ENCODE data around the gene SSR2. TPM values are rescaled to one million over a fixed set of nuclear protein-coding genes. Genes with fewer than 3 reads are reported as not detected.
A peak's percentile ranks its signal among the peaks of the same experiment; 100 is the strongest.

The SSR2 gene
- total RNA-seq, 1 experiment from 2014 or later: 404 TPM

DNA sequence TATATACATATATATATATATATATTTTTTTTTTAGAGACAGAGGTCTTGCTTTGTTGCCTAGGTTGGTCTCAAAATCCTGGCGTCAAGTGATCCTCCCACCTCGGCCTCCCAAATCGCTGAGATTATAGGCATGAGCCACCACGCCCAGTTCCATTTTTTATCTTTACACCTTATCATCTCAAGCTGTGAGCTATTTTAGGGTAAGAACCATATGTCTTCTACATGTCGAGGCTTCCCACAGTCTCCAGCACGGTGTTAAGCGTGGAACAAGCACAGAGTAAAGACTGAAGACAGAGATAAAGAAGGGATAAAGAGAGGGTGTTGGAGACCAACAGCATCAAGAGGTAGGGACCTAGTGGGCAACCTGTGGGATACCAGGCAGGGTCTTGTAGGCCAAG is 56.6 kb downstream of the SSR2 start:
- DNase-seq (ENCODE audit: low read depth): no peak
- in situ Hi-C loops (cut with HindIII; ENCODE audit: low pct_unique_long_range_greater_than_20kb, low sequenced_read_pairs): no loop called here

DNA sequence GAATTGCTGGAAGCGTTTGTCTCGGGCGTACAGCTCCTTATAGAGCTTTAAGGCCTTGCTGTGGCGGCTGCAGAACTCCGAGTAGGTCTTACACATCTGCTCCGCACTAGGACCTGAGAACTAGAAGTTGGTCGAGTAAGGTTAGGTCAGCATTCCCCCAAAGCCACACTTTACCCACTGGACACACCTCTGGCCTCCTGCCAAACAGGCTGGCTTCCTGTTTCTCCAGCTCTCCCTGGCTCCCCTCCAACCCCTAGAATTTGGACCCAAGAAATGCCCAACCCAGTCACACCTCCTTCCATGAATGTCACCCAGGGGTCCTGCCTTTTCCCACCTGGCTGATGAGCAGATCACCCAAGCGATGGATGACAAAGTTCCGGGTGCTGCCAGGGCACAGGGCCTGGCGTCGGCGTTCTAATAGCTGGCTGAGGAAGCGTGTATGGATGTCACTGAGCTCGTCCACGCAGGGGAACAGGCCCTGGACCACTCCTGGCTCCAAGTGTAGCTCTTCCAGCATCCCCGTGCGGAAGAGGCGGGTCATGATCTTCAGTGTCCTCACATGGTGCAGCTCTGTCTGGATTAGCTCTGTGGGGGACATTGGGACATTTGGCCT is 58.0 kb downstream of the SSR2 start:
- in situ Hi-C loops (cut with HindIII; ENCODE audit: low pct_unique_long_range_greater_than_20kb, low sequenced_read_pairs): no loop called here
- DNase-seq (ENCODE audit: low read depth): peak; percentile 62

GRCh38 chr1:155961937-155962336 is 58.8 kb downstream of the SSR2 start:
- in situ Hi-C loops (cut with HindIII; ENCODE audit: low pct_unique_long_range_greater_than_20kb, low sequenced_read_pairs): no loop called here
- peak; percentile 98 for DNase-seq (ENCODE audit: low read depth)

DNA sequence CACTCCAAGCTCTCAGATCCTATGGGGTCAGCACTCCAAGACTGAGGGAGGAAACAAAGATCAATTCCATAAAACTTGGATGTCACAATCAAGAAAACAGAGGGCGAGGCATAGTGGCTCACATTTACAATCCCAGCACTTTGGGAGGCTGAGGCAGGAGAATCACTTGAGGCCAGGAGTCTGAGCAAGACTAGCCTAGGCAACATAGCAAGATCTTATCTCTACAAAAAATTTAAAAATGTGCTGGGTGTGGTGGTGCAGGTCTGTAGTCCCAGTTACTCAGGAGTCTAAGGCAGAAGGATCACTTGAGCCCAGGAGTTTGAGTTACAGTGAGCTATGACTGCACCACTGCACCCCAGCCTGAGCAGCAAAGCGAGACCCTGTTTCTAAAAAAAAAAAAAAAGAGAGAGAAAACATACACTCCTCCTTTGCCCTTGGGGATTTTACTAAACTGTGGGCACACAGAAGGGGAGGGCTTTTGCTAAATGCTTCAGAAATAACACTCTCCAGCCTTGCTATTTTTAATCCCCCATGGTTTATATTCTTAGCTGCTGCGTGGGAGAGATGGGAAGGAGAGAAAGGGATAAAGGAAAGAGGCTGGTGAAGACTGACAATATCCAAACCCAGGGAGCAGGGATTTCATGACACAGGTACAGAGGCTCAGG is 60.5 kb downstream of the SSR2 start:
- in situ Hi-C loops (cut with HindIII; ENCODE audit: low pct_unique_long_range_greater_than_20kb, low sequenced_read_pairs): no loop called here

More for the DNA sequence above, 60.5 kb downstream of the SSR2 start:
- DNase-seq (ENCODE audit: low read depth): no peak

Other genes with a start within 250 kb of the SSR2 start
- 7.9 and 9.5 TPM in 2 replicates for gene GON4L, start 163.7 kb downstream of the SSR2 start, total RNA-seq (2014; rRNA removed; shearing (Covaris generic); ENCODE audit: low replicate concordance)
- 0.03 TPM in 1 of 2 replicates, not detected in the other for gene SYT11, start 161.4 kb downstream of the SSR2 start, total RNA-seq (2014; rRNA removed; shearing (Covaris generic); ENCODE audit: low replicate concordance)
- gene RIT1, start 109.6 kb downstream of the SSR2 start, total RNA-seq (2014; rRNA removed; shearing (Covaris generic); ENCODE audit: low replicate concordance): 58.6 and 109 TPM in 2 replicates
- gene KHDC4, start 86.5 kb downstream of the SSR2 start, total RNA-seq (2014; rRNA removed; shearing (Covaris generic); ENCODE audit: low replicate concordance): 9.8 and 33.9 TPM in 2 replicates
- not detected in 2 replicates for gene RXFP4, start 79.3 kb downstream of the SSR2 start, total RNA-seq (2014; rRNA removed; shearing (Covaris generic); ENCODE audit: low replicate concordance)
- 58.1 and 63.9 TPM in 2 replicates for gene ARHGEF2, start 42.4 kb downstream of the SSR2 start, total RNA-seq (2014; rRNA removed; shearing (Covaris generic); ENCODE audit: low replicate concordance)
- gene UBQLN4, start 32.8 kb upstream of the SSR2 start, total RNA-seq (2014; rRNA removed; shearing (Covaris generic); ENCODE audit: low replicate concordance): 12.4 and 36.6 TPM in 2 replicates
- gene LAMTOR2, start 33.8 kb upstream of the SSR2 start, total RNA-seq (2014; rRNA removed; shearing (Covaris generic); ENCODE audit: low replicate concordance): 14.3 and 28.3 TPM in 2 replicates
- not detected in 2 replicates for gene RAB25, start 40.2 kb upstream of the SSR2 start, total RNA-seq (2014; rRNA removed; shearing (Covaris generic); ENCODE audit: low replicate concordance)
- gene MEX3A, start 61.5 kb upstream of the SSR2 start, total RNA-seq (2014; rRNA removed; shearing (Covaris generic); ENCODE audit: low replicate concordance): 0.64 and 2.0 TPM in 2 replicates
- 652 and 715 TPM in 2 replicates for gene LMNA, start 93.8 kb upstream of the SSR2 start, total RNA-seq (2014; rRNA removed; shearing (Covaris generic); ENCODE audit: low replicate concordance)
- 1.9 and 2.0 TPM in 2 replicates for gene SEMA4A, start 132.6 kb upstream of the SSR2 start, total RNA-seq (2014; rRNA removed; shearing (Covaris generic); ENCODE audit: low replicate concordance)
- 11.8 and 15.9 TPM in 2 replicates for gene SLC25A44, start 173.2 kb upstream of the SSR2 start, total RNA-seq (2014; rRNA removed; shearing (Covaris generic); ENCODE audit: low replicate concordance)
- 81.6 and 115 TPM in 2 replicates for gene PMF1, start 192.1 kb upstream of the SSR2 start, total RNA-seq (2014; rRNA removed; shearing (Covaris generic); ENCODE audit: low replicate concordance)
- gene BGLAP, start 221.2 kb upstream of the SSR2 start, total RNA-seq (2014; rRNA removed; shearing (Covaris generic); ENCODE audit: low replicate concordance): not detected in 2 replicates
- not detected in 2 replicates for gene PAQR6, start 227.1 kb upstream of the SSR2 start, total RNA-seq (2014; rRNA removed; shearing (Covaris generic); ENCODE audit: low replicate concordance)

Measured in Caki2 (cell line).